ENCODE data around the gene ANTXR2. TPM values are rescaled to one million over a fixed set of nuclear protein-coding genes. Genes with fewer than 3 reads are reported as not detected.

ANTXR2 gene
- total and polyA plus RNA-seq, 9 of the 15 experiments (the other 6 are each of a cell fraction or from before 2014, with no cell fraction given): 10.1 to 83.8 (median 60.3) TPM

DNA sequence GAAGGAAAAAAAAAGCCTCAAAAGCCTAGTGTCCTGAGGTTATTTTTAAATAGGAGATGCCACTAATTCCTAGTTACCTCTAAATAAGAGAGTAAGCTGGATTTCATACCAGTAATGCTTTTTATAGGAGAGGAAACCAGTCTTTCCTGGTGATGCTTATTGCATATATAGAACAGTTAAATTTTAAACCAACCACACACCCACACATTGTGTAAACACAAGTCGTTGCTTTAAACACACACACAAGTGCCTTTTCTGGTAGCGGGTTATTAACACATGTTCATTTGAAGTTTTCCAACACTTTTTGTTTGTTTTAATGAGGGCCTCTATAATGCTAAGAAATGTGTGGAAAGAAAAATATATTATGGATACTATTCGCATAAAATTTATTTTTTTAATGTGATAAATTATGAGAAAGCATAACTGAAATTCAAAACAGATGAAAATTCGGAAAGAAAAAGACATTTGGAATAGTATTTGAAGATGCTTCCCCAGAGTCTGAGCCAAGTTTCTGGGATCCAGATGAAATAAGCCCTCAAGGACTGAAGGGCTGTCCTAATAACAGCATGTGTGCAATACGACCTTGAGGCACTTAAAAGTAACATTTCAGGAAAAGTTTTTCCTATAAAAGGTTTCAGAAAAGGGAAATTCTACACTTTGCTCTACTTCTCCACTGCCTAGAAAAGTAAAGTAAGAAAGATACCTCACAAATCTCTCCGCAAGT lies 2.0 kb downstream of the ANTXR2 start:
- peak in 1 of 4 experiments; percentile 25 for DNase-seq (ENCODE audit: extremely low read depth in 1 of 4, low spot score in 3 of 4)
- no peak for FAIRE-seq
- peaks cover 12 to 26% of the 10 kb centered on the region in 2 experiments; a peak in 4 of 5 replicates for H3K4me1 ChIP-seq (replicated peaks in 1 of 2; ENCODE audit: control insufficient read depth in 2 of 2, insufficient read depth in 2 of 2, low read length in 2 of 2)
- peak overlapping the region; percentile 76 for H3K4me2 ChIP-seq (ENCODE audit: insufficient read depth, low read length)
- BruUV-seq (replicated peaks): no TSS peak
- peaks cover 47% of the 10 kb centered on the region for H3K36me3 ChIP-seq (ENCODE audit: control insufficient read depth, insufficient read depth, low read length)
- 2% methylated on average over 6 of the region's 6 CpGs for WGBS (ENCODE audit: insufficient coverage, low coverage, missing lambda C conversion rate)
- POLR2A ChIA-PET: interaction anchor here (1.4 kb wide), 2 partner anchors 10 to 149 kb away, joined by 4 to 5 read pairs; no protein-coding TSS in a partner anchor
- intact Hi-C loops (cut with micrococcal nuclease): loop anchor here (5.0 kb wide), 1 partner anchor 266 kb away; the partner anchor contains the start of gene CFAP299
- H3K27me3 ChIP-seq (ENCODE audit: control insufficient read depth in 2 of 2, insufficient read depth in 2 of 2, low read length in 2 of 2): no peaks in the 10 kb centered on the region
- peak overlapping the region; percentile 87 for H3K27ac ChIP-seq (ENCODE audit: extremely low read depth, low read depth, low read length)
- peak overlapping the region; percentile 89 for H3K4me3 ChIP-seq
- no peaks in the 10 kb centered on the region for H3K9me3 ChIP-seq (replicated peaks; ENCODE audit: control insufficient read depth, insufficient read depth, low read depth, low read length)
- peak overlapping the region; percentile 95; the same call in 1 of the 2 replicates for H2AFZ ChIP-seq (ENCODE audit: low read depth, low read length)
- in situ Hi-C loops (cut with MboI): no loop called here
- peaks cover 61% of the 10 kb centered on the region for H3K79me2 ChIP-seq (ENCODE audit: control insufficient read depth, insufficient read depth, low read length)
- no peak for ATAC-seq
- TF ChIP-seq, protein P1, sequence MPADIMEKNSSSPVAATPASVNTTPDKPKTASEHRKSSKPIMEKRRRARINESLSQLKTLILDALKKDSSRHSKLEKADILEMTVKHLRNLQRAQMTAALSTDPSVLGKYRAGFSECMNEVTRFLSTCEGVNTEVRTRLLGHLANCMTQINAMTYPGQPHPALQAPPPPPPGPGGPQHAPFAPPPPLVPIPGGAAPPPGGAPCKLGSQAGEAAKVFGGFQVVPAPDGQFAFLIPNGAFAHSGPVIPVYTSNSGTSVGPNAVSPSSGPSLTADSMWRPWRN (IDR thresholded peaks at IDR 0.05; ENCODE audit: low read depth): no peak
- TF ChIP-seq CEBPG (CRISPR knock-in tag; IDR thresholded peaks at IDR 0.05): no peak
- TF ChIP-seq CEBPG (tag; conservative IDR thresholded peaks at IDR 0.05 in 1 of 2, IDR thresholded peaks at IDR 0.05 in 1 of 2): no peak
- TF ChIP-seq EGR1 (conservative IDR thresholded peaks at IDR 0.05): peak; percentile 64
- no peak for TF ChIP-seq MCM7 (IDR thresholded peaks at IDR 0.05)
- no peak for TF ChIP-seq FOXK1 (CRISPR knock-in tag; IDR thresholded peaks at IDR 0.05; ENCODE audit: borderline replicate concordance)
- TF ChIP-seq GABPA (tag; conservative IDR thresholded peaks at IDR 0.05; ENCODE audit: low read depth): 0 out of 2 replicates have a peak, but pooled peaks have one; percentile 18
- H3K9ac ChIP-seq (ENCODE audit: insufficient read depth in 1 of 2, low read depth in 2 of 2, low read length in 2 of 2): peak overlapping the region in 1 of 2 experiments; percentile 77; a peak in 2 of 4 replicates
- no peaks in the 10 kb centered on the region for H3K9me1 ChIP-seq (ENCODE audit: control insufficient read depth, insufficient read depth, low read length)
- no peaks in the 10 kb centered on the region for H4K20me1 ChIP-seq (replicated peaks; ENCODE audit: control insufficient read depth, insufficient read depth, low read length)
- CTCF ChIA-PET (ENCODE audit: low intra/inter-chr PET ratio): no interaction called here

Data from K562 (cell line).